NK-92 (cell line): ENCODE results near the gene BMP3.
"Not testable (repeated sequence)": the region's sequence is repeated elsewhere in the genome, so short reads cannot be mapped to it uniquely, and the experiment has no call there.

Experiments
- DNase-seq: peaks from one replicate; lab custom pipeline; 2025; ENCODE audit not compliant: unreplicated experiment; lab: John Stamatoyannopoulos, UW

Gene BMP3

GRCh38 chr4:81030061-81030980, at the start of gene BMP3:
Gene BMP3, plus strand, starts transcription at chr4:81030708. Its CDS starts 577 bp downstream, at chr4:81031285.
- no peak for DNase-seq

- DNase-seq: no peak
Observed at GRCh38 chr4:80986011-80986410, 44.5 kb upstream of the BMP3 start.

GRCh38 chr4:80989921-80990544, 40.5 kb upstream of the BMP3 start:
- no peak for DNase-seq

GRCh38 chr4:80990851-80991250, 39.7 kb upstream of the BMP3 start:
- DNase-seq: no peak

GRCh38 chr4:80999943-81000342, 30.6 kb upstream of the BMP3 start:
- no peak for DNase-seq

GRCh38 chr4:81003597-81004111, 26.9 kb upstream of the BMP3 start:
- DNase-seq: no peak

- no peak for DNase-seq
Observed at GRCh38 chr4:81007417-81007816, 23.1 kb upstream of the BMP3 start.

- DNase-seq: not testable (repeated sequence)
Observed at GRCh38 chr4:81016566-81016965, 13.9 kb upstream of the BMP3 start.

GRCh38 chr4:81019006-81019405, 11.5 kb upstream of the BMP3 start:
- no peak for DNase-seq

- DNase-seq: no peak
Observed at GRCh38 chr4:81021142-81021944, 9.2 kb upstream of the BMP3 start.

- no peak for DNase-seq
Observed at GRCh38 chr4:81021981-81022380, 8.5 kb upstream of the BMP3 start.

- DNase-seq: no peak
Observed at GRCh38 chr4:81023484-81023883, 7.0 kb upstream of the BMP3 start.

GRCh38 chr4:81030981-81031791, 678 bp downstream of the BMP3 start:
- no peak for DNase-seq

- DNase-seq: no peak
Observed at GRCh38 chr4:81031796-81032551, 1.5 kb downstream of the BMP3 start.

- DNase-seq: no peak
Observed at GRCh38 chr4:81032771-81033684, 2.5 kb downstream of the BMP3 start.

- DNase-seq: no peak
Observed at GRCh38 chr4:81038636-81039350, 8.3 kb downstream of the BMP3 start.

- no peak for DNase-seq
Observed at GRCh38 chr4:81039351-81039972, 9.0 kb downstream of the BMP3 start.
